Measurements from ENCODE around the gene STXBP6.

The STXBP6 gene

DNA sequence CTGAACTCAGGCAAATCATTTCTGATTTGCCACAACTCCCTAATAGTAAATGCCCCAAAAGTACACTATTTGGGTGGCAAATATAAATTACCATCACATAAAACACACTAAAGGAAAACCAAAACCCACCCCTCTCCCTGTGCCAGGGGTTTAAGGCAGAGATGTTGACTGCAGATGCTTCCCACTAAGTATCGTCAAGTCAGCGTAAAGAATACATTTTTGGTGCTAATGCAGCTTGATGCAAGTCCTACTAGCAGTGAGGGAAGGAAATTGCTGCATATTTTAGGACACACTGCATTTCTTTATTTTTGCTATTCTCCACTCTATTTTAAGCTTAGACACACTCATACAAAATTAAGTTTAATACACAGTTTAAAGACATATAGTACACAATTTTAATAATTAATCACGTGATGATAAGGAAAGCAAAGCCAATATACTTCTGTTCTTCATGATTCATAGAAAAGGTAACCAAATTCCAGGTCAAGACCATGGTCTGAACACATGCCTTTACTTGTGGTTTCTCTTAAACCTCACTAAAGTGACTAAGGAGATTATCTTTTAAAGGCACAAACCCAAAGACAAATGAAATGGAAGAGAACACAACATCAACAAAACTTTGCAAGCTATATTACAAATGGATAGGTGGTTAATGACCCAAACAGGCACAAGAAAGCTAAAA, 162.2 kb downstream of the STXBP6 start:
- Histone ChIP-seq H3K4me2 (ENCODE audit: low read depth, low read length, poor library complexity, severe bottlenecking) (no peak overlapping the region), H3K9ac (ENCODE audit: low read length) (no peak overlapping the region), H3K4me3 (ENCODE audit: insufficient read depth, low read length, poor library complexity, severe bottlenecking) (no peak overlapping the region), H3K79me2 (ENCODE audit: insufficient read depth, low read length) (no peaks in the 10 kb centered on the region), H4K20me1 (ENCODE audit: low read depth, low read length) (no peaks in the 10 kb centered on the region), H3K27ac (ENCODE audit: low read depth, low read length) (no peak overlapping the region), H2AFZ (ENCODE audit: low read depth, low read length, severe bottlenecking) (no peak overlapping the region), H3K27me3 (ENCODE audit: low read length) (no peaks in the 10 kb centered on the region), H3K9me2 (replicated peaks; ENCODE audit: insufficient read depth, low read length) (no peaks in the 10 kb centered on the region), H3K9me3 (ENCODE audit: insufficient read depth, low read length) (peaks cover 5% of the 10 kb centered on the region; the same call in 1 of the 2 replicates), H3K36me3 (ENCODE audit: low read length) (no peaks in the 10 kb centered on the region), H3F3A (ENCODE audit: insufficient read depth) (no peaks in the 10 kb centered on the region)
- TF ChIP-seq, protein P1, sequence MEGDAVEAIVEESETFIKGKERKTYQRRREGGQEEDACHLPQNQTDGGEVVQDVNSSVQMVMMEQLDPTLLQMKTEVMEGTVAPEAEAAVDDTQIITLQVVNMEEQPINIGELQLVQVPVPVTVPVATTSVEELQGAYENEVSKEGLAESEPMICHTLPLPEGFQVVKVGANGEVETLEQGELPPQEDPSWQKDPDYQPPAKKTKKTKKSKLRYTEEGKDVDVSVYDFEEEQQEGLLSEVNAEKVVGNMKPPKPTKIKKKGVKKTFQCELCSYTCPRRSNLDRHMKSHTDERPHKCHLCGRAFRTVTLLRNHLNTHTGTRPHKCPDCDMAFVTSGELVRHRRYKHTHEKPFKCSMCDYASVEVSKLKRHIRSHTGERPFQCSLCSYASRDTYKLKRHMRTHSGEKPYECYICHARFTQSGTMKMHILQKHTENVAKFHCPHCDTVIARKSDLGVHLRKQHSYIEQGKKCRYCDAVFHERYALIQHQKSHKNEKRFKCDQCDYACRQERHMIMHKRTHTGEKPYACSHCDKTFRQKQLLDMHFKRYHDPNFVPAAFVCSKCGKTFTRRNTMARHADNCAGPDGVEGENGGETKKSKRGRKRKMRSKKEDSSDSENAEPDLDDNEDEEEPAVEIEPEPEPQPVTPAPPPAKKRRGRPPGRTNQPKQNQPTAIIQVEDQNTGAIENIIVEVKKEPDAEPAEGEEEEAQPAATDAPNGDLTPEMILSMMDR (IDR thresholded peaks at IDR 0.05; ENCODE audit: insufficient read depth, low read length, poor library complexity, severe bottlenecking), result no peak
- TF ChIP-seq EZH2phosphoT487 (conservative IDR thresholded peaks at IDR 0.05; ENCODE audit: low read length), result no peak

- no peaks in the 10 kb centered on the region; the same call in 1 of the 2 replicates for H3K9me3 ChIP-seq (ENCODE audit: insufficient read depth, low read length)
- H3K9me2 ChIP-seq (replicated peaks; ENCODE audit: insufficient read depth, low read length), result no peaks in the 10 kb centered on the region
- H3K4me2 ChIP-seq (ENCODE audit: low read depth, low read length, poor library complexity, severe bottlenecking), result no peak overlapping the region
- H3K79me2 ChIP-seq (ENCODE audit: insufficient read depth, low read length), result no peaks in the 10 kb centered on the region
- H3K27me3 ChIP-seq (ENCODE audit: low read length), result no peaks in the 10 kb centered on the region
- H3K9ac ChIP-seq (ENCODE audit: low read length), result no peak overlapping the region
- no peak overlapping the region for H3K27ac ChIP-seq (ENCODE audit: low read depth, low read length)
- no peaks in the 10 kb centered on the region for H4K20me1 ChIP-seq (ENCODE audit: low read depth, low read length)
- no peaks in the 10 kb centered on the region for H3K36me3 ChIP-seq (ENCODE audit: low read length)
- no peaks in the 10 kb centered on the region for H3F3A ChIP-seq (ENCODE audit: insufficient read depth)
- no peak overlapping the region for H2AFZ ChIP-seq (ENCODE audit: low read depth, low read length, severe bottlenecking)
- TF ChIP-seq, protein P1 (IDR thresholded peaks at IDR 0.05; ENCODE audit: insufficient read depth, low read length, poor library complexity, severe bottlenecking), result no peak
- TF ChIP-seq EZH2phosphoT487 (conservative IDR thresholded peaks at IDR 0.05; ENCODE audit: low read length), result no peak
- no peak overlapping the region for H3K4me3 ChIP-seq (ENCODE audit: insufficient read depth, low read length, poor library complexity, severe bottlenecking)
Measured at GRCh38 chr14:24885410-24885913, 164.5 kb downstream of the STXBP6 start.

DNA sequence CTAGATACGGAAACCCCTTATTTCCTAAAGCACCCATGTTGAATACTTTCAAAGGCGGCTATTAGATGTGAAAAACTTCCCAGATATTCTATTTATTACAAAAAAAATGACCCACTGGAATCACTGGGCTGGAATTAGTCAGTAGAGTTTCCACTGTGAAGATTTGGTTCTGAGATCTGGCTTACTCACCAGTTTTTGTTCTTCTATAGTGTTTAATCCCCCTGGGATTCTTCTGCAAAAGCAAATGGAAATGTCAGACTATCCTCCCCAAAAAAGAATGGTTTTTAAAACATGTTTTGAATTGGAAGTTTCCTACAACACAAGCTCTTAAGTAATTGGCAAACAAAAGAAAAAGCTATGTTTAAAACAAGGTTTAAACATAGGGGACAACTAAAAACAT, 166.4 kb downstream of the STXBP6 start:
- Histone ChIP-seq H3K27me3 (ENCODE audit: low read length) (no peaks in the 10 kb centered on the region), H3F3A (ENCODE audit: insufficient read depth) (no peaks in the 10 kb centered on the region), H3K4me3 (ENCODE audit: insufficient read depth, low read length, poor library complexity, severe bottlenecking) (no peak overlapping the region), H4K20me1 (ENCODE audit: low read depth, low read length) (no peaks in the 10 kb centered on the region), H2AFZ (ENCODE audit: low read depth, low read length, severe bottlenecking) (no peak overlapping the region), H3K9me3 (ENCODE audit: insufficient read depth, low read length) (no peaks in the 10 kb centered on the region), H3K79me2 (ENCODE audit: insufficient read depth, low read length) (no peaks in the 10 kb centered on the region), H3K9me2 (replicated peaks; ENCODE audit: insufficient read depth, low read length) (no peaks in the 10 kb centered on the region), H3K36me3 (ENCODE audit: low read length) (no peaks in the 10 kb centered on the region), H3K27ac (ENCODE audit: low read depth, low read length) (no peak overlapping the region), H3K9ac (ENCODE audit: low read length) (no peak overlapping the region), H3K4me2 (ENCODE audit: low read depth, low read length, poor library complexity, severe bottlenecking) (no peak overlapping the region)
- TF ChIP-seq, protein P1 (IDR thresholded peaks at IDR 0.05; ENCODE audit: insufficient read depth, low read length, poor library complexity, severe bottlenecking), result no peak
- no peak for TF ChIP-seq EZH2phosphoT487 (conservative IDR thresholded peaks at IDR 0.05; ENCODE audit: low read length)

All from SU-DHL-6 (cell line).